GM21526 (cell line): Measurements from ENCODE around the gene CD160.
"Not testable (repeated sequence)": the region's sequence is repeated elsewhere in the genome, so short reads cannot be mapped to it uniquely, and the experiment has no call there.

Experiments used
- ATAC-seq: cut with Tn5 transposase; IDR thresholded peaks from one replicate; pipeline ENCODE4 v1.9.1; 2021; ENCODE audit warnings: moderate library complexity; ENCODE audit not compliant: unreplicated experiment, low FRiP score

Gene CD160

DNA sequence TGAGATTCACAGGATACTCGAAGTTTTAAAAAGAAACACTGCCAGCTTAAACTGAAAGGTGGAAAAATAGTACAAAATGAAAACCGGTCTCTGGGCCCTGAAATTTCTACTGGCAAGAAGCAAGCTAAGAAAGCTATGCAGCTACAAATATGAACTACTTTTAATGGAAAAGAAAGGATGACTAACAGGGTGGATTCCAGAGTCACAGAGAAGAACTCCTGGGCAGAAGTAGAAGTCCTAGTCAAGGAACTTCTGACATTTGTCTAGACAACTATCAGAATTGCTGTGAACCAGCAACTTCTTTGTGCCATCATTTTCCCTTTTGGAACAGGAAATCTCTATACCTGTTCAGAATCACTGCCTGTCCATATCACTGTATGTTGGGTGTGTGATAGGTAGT lies 38.1 kb downstream of the CD160 start:
- no peak for ATAC-seq

DNA sequence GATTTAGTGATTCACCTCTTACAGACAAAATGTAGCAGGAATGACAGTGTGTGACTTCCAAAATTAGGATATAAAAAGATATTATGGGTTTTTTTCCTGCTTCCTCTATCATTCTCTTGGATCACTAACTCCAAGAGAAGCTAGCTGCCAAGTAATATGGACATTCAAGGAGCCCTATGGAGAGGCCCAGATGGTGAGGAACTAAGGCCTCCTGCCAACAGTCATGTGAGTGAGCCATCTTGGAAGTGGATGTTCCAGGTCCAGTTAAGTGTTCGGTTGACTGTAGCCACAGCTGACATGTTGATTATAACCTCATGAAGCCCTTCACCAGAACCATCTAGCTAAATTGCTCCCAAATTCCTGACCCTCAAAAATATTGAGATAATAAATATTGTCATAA lies 38.8 kb downstream of the CD160 start:
- ATAC-seq: no peak

DNA sequence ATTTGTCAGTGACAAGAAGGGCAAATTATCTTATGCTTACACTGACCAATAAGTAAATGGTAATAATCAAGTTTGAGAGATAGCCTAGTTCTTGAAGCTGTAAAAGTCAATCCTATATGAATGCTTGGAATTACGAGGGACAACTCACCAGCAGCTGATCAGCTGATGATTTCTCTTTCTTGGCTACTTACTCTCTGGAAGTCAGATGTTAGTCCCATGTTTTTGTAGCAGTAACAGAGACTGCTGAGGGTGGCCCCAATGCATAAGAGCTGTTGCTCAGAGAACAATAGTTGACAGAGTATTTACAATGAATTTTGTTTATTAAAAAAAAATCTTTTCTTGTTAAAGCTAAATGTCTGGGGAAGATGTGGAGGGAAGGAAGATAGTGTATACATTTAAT lies 39.3 kb downstream of the CD160 start:
- ATAC-seq: no peak

DNA sequence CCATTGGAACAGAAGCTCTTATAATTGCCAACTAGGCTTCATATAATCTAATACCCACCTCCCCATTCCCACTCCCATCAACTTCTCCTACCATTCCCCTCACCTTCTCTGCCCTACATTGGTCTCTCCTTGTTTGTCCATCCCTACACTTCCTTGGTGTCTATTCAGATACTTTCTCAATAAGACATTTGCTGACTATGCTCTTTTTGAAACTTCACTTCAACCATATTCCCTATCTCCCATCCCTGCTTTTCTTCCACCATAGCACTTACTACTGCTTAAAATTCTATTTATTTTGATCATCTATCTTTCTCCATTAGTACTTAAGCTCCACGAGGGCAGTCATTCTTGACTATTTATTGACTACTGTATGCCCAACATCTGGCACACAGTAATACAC lies 40.4 kb downstream of the CD160 start:
- no peak for ATAC-seq

DNA sequence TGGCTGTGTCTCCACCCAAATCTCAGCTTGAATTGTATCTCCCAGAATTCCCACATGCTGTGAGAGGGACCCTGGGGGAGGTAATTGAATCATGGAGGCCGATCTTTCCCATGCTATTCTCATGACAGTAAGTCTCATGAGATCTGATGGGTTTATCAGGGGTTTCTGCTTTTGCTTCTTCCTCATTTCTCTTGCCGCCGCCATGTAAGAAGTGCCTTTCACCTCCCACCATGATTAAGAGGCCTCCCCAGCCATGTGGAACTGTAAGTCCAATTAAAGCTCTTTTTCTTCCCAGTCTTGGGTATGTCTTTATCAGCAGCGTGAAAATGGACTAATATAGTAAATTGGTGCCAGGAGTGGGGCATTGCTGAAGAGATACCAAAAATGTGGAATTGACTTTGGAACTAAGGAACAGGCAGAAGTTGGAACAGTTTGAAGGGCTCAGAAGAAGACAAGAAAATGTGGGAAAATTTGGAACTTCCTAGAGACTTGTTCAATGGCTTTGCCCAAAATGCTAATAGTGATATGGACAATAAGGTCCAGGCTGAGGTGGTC lies 41.2 kb downstream of the CD160 start:
- ATAC-seq: not testable (repeated sequence)

DNA sequence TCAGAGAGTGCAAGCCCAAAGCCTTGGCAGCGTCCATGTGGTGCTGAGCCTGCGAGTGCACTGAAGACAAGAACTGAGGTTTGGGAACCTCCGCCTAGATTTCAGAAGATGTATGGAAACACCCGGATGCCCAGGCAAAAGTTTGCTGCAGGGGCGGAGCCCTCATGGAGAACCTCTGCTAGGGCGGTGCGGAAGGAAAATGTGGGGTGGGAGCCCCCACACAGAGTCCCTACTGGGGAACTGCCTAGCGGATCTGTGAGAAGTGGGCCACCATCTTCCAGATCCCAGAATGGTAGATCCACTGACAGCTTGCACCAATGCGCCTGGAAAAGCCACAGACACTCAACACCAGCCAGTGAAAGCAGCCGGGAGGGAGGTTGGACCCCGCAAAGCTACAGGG lies 42.2 kb downstream of the CD160 start:
- not testable (repeated sequence) for ATAC-seq

DNA sequence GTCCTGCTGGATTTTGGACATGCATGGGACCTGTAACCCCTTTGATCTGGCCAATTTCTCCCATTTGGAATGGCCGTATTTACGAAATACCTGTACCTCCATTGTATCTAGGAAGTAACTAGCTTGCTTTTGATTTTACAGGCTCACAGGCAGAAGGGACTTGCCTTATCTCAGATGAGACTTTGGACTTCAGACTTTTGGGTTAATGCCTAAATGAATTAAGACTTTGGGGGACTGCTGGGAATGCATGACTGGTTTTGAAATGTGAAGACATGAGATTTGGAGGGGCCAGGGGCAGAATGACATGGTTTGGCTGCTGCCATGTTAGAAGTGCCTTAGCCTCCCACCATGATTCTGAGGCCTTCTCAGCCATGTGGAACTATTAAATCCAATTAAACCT lies 42.7 kb downstream of the CD160 start:
- not testable (repeated sequence) for ATAC-seq

DNA sequence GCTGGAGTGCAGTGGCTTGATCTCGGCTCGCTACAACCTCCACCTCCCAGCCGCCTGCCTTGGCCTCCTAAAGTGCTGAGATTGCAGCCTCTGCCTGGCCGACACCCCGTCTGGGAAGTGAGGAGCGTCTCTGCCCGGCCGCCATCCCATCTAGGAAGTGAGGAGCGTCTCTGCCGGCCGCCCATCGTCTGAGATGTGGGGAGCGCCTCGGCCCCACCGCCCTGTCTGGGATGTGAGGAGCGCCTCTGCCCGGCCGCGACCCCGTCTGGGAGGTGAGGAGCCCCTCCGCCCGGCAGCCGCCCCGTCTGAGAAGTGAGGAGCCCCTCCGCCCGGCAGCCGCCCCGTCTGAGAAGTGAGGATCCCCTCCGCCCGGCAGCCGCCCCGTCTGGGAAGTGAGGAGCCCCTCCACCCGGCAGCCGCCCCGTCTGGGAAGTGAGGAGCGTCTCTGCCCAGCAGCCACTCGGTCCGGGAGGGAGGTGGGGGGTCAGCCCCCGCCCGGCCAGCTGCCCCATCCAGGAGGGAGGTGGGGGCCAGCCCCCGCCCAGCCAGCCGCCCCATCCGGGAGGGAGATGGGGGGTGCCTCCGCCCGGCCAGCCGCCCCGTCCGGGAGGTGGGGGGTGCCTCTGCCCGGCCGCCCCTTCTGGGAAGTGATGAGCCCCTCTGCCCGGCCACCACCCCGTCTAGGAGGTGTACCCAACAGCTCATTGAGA lies 45.1 kb downstream of the CD160 start:
- not testable (repeated sequence) for ATAC-seq

DNA sequence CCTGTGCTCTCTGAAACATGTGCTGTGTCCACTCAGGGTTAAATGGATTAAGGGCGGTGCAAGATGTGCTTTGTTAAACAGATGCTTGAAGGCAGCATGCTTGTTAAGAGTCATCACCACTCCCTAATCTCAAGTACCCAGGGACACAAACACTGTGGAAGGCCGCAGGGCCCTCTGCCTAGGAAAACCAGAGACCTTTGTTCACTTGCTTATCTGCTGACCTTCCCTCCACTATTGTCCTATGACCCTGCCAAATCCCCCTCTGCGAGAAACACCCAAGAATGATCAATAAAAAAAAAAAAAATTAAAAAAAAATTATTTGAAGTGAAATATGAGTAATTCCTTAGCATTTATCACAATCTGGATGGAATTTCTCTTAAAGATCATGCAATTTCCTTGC lies 45.8 kb downstream of the CD160 start:
- ATAC-seq: not testable (repeated sequence)

DNA sequence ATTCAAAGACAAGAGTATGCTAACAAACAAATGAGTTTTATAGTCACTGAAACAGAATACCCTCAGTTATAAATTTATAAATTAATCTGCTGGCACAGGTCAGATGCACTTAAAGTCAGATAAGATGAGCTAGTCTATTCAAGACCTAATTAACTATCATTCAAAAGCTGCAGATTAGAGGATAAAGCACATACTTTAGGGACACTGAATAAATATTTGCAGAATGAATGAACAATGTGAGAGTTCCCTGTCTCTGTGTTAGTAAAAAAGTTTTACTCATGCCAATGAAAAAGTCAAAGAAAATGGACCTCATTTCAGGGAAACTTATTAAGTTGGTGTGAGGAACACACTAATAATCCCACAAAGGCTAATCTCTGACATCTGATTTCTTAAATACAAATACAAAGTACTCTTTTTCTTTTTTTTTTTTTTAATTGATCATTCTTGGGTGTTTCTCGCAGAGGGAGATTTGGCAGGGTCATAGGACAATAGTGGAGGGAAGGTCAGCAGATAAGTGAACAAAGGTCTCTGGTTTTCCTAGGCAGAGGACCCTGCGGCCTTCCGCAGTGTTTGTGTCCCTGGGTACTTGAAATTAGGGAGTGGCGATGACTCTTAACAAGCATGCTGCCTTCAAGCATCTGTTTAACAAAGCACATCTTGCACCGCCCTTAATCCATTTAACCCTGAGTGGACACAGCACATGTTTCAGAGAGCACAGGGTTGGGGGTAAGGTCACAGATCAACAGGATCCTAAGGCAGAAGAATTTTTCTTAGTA lies 46.5 kb downstream of the CD160 start:
- ATAC-seq: not testable (repeated sequence)

DNA sequence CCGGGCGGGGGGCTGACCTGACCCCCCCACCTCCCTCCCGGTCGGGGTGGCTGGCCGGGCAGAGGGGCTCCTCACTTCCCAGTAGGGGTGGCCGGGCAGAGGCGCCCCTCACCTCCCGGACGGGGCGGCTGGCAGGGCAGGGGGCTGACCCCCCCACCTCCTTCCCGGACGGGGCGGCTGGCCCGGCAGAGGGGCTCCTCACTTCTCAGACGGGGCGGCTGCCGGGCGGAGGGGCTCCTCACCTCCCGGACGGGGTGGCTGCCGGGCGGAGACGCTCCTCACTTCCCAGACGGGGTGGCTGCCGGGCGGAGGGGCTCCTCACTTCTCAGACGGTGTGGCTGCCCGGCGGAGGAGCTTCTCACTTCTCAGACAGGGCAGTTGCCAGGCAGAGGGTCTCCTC lies 47.6 kb downstream of the CD160 start:
- ATAC-seq: not testable (repeated sequence)

DNA sequence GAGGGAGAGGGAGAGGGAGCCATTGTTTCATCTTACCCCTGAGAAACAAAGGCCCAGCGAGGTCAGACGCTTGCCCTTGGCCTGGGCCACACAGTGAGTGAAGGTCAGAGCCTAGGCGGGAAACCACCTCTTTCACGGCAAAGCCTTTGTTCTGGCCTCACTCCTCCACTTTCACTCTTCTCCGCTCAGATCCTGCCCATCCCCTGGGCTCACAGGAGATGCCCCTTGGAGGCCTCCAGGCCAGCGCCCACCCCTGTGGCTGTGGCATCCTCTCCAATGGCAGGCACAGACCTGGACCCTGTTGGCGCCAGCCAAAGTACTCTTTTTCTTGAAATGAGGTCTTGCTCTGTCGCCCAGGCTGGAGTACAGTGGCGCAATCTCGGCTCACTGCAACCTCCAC lies 48.7 kb downstream of the CD160 start:
- not testable (repeated sequence) for ATAC-seq

DNA sequence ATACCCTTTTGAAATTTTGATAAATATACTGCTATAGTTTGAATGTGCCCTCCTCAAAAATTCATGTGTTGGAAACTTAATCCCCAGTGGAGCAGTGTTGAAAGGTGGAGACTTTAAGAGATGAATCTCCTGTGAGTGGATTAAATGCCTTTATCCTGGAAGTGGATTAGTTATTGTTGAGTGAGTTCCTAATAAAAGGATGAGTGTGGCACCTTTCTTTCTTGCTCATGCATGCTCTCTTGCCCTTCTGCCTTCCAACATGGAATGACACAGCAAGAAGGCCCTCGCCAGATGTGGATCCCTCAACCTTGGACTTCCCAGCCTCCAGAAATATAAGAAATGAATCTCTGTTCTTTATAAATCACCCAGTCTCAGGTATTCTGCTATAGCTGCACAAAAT lies 51.8 kb downstream of the CD160 start:
- no peak for ATAC-seq

DNA sequence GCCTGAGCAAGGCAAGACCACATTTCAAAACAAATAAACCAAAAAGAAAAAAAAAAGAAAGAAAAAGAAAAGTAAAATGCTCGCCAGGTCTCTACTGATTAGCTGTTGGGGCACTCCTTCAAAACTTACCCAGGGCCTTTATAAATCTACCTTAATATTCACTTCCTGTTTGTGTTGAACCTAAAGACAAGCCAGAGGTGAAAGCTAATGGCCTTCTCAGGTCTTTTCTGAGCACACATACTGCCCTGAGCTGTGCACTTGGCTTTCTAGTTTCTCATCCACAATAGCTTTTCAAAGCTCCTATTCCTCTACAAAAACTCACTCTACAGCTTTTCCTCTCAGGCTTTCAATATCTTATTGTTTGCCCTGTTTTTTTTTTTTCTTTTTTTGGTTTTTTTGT lies 54.1 kb downstream of the CD160 start:
- ATAC-seq: no peak

DNA sequence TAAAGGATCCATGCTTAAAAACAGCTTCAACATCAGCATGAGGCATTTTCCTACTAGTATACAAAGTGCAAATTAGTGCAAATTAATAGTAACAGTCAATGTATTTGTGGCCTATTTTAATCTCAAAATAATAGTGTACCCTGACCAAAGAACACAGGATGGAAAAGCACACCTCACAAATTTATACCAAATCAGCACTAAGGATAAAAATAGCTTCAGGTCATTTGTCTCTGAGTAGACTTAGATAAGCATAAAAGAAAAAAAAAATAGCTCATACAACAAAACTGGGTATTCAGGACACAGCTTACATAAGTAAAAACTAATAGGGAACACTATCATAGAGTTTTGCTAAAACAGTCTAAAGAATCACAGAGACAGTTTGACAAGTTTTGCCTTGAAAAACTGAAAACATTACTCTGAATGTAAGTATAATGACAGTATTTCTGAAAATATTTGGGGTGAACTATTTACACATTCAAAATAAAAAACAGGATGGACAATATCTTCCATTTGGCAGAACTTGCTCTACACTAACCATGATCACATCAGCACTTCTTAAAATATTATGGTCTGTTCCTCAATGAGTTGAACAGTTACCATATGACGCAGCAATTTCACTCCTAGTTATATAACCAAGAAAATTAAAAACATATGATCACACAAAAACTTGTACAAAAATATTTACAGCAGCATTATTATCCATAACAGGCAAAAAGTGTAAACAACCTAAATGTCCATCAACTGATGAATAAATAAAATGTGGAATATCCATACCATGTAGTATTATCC lies 58.3 kb downstream of the CD160 start:
- no peak for ATAC-seq

DNA sequence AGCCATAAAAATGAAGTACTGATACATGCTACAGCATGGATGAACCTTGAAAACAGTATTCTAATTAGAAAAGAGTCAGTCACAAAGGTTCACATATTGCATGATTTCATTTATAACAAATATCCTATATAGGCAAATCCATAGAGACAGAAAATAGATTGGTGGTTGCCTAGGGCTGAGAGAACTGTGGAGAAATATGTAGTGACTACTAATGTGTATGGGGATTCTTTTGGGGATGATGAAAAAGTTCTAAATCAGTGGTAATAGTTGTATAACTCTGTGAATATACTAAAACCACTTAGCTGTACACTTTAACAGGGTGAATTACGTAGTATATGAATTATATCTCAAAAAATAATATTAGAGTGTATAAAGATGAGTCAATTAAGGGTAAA lies 58.8 kb downstream of the CD160 start:
- no peak for ATAC-seq

DNA sequence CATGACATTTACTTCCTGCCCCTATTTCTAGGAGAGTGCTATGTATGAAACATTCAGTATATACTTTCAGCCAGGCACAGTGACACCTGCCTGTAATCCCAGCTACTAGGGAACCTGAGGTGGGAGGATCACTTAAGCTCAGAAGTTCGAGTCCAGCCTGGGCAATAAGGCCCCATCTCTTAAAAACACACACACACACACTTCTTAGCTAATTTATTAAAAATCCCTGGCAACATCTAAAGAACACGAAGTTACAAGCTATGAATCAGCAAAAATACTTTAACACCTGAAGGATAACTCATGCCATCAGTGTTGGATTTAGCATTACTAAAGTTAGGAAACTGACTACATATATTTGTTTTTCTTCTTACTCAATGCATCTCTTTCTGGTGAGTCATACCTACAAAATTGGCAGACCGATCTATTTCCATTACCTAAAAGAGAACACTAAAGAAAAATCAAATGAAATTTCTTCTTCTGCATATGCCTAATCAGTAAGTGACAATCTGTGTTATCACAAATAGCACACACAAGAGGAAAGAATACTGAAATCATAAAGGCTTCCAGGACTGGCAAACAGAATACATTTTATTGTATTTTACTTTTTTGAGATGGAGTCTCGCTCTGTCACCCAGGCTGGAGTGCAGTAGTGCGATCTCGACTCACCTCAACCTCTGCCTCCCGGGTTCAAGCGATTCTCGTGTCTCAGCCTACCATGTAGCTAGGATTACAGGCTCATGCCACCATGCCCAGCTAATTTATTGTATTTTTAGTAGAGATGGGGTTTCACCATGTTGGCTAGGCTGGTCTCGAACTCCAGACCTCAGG lies 63.2 kb downstream of the CD160 start:
- no peak for ATAC-seq

DNA sequence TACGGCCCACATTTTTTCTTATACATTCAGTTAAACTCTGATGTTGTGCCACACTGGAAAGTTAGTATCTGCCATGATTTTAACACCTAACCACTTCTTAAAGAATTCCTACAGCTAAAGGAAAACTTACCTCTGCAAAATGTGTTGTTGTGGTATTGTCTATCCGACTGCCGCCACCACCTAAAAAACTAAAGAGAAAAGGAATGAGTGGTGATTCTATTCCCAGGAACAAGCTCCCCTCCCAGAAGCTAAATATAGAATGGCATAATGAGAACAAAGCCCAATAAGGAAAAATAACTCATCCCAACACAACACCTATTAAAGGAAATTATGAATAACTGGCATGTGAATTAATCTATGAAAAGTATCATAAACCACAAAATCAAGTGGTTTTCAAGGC lies 65.1 kb downstream of the CD160 start:
- no peak for ATAC-seq

DNA sequence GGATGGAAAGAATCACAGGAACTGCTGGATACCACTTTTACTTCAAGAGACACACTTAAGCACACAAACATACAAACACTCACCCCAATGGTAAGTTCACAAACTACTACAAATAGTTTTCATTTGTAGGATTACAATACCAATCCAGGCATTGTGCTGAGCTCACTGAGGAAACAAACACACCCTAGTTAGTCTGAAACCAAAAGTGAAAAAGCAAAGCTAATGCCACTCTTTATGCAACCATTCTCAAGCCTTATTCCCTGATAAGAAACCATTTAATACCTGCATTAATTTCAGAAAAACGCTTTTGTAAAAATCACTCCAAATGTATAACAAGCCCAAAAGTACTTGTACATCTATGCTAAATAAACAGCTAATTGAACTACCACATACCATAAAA lies 66.2 kb downstream of the CD160 start:
- ATAC-seq: no peak

DNA sequence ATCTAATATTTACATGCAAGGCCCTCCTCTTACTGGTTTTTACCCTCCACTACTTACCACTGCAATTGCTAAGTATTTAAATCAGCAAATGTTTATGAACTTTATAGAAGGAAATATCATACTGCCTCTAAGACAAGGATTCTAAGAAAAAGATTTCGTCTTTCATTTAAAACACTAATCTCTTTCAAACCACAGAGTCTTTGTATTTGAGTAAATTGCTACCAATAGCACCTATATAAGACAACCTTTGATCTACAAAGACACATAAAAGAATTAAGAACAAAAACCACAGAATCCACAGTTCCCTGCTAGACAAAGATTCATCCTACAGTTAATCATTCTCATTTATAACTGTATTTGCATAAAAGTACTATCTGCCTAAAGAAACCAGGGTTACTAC lies 67.0 kb downstream of the CD160 start:
- no peak for ATAC-seq
